Measurements from ENCODE around the gene OR1F1.
"Not testable (repeated sequence)": the region's sequence is repeated elsewhere in the genome, so short reads cannot be mapped to it uniquely, and the experiment has no call there.

The OR1F1 gene

GRCh38 chr16:3198334-3199072, 10.5 kb downstream of the OR1F1 start:
- DNase-seq (ENCODE audit: low read depth) = no peak

DNA sequence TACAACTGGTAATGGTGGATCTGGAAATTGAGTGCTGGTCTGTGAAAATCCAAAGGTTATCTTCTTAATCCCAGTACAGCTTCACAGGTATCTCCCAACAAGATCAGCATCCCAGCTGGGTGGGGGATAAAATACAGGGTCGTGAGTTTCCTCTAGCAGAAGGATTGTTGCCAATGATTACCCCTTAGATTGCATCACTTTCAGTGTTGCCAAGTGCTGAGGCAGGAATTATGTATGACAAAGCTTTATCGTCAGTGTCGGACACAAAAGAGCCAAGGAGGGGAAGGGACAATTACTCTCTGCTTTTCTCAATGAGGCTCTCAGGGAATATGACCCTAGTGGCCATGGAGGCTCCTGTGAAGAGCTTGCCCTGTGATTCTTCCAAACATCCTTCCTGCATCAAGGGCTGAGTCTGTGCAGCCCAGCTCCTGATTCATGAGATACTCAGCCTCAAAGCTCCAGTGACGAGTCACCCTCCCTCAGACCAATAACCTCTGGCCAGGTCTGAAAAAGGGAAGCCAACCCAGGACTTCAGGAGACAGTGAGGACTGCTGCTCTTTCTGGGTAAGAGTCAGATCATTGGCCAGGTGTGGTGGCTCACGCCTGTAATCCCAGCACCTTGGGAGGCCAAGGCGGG, 15.0 kb downstream of the OR1F1 start:
- no peak for DNase-seq (ENCODE audit: low read depth)

- not testable (repeated sequence) for DNase-seq (ENCODE audit: low read depth)
Measured at GRCh38 chr16:3205939-3206338, 17.9 kb downstream of the OR1F1 start.

DNA sequence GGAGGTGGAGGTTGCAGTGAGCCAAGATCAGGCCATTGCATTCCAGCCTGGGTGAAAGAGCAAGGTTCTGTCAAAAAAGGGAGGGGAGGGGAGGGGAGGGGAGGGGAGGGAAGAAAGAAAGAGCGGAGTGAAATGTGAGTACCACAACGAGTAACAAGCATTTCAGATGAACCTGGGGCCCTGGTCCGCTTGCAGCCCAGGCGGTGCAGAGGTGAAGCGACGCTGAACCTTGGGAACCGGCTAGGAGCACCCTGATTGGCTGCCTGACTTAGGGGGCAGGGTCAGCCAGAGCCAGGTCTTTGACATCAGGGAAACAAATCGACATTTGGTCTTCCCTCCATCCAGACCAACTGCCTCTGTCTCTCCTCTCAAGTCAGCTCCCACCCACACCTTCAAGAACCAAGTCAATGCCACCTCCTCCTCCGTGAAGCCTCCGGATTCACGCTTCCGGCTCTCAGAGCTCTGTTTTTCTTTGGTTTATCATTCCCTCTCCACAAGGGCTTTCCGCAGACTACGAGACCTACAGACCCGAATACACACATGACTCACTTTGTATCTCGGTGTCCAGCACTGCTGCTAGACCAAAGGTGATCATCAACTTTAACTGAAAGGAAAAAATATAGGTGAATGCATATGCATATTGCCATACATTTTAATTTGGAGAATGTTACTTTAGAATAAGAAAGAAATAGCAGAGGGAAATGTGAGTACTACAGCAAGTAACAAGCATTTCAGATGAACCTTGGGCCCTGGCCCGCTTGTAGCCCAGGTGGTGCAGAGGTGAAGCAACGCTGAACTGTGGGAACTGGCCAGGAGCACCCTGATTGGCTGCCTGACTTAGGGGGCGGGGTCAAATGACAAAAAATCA, 19.3 kb downstream of the OR1F1 start:
- DNase-seq (ENCODE audit: low read depth) = no peak

GRCh38 chr16:3212006-3212405, 24.0 kb downstream of the OR1F1 start:
- DNase-seq (ENCODE audit: low read depth) = no peak

GRCh38 chr16:3212567-3212966, 24.6 kb downstream of the OR1F1 start:
- DNase-seq (ENCODE audit: low read depth) = no peak

- no peak for DNase-seq (ENCODE audit: low read depth)
Measured at GRCh38 chr16:3214904-3215600, 27.0 kb downstream of the OR1F1 start.

DNA sequence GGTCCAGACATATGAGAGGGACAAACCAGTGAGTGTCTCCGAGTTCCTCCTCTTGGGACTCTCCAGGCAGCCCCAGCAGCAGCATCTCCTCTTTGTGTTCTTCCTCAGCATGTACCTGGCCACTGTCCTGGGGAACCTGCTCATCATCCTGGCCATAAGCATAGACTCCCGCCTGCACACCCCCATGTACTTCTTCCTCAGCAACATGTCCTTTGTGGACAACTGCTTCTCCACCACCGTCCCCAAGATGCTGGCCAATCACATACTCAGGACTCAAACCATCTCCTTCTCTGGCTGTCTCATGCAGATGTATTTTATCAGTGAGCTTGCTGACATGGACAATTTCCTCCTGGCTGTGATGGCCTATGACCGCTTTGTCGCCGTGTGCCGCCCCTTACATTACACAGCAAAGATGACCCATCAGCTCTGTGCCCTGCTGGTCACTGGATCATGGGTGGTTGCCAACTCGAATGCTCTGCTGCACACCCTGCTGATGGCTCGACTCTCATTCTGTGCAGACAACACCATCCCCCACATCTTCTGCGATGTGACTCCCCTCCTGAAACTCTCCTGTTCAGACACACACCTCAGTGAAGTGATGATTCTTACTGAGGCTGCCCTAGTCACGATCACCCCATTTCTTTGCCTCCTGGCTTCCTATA, 27.7 kb downstream of the OR1F1 start:
- DNase-seq (ENCODE audit: low read depth) = no peak

GRCh38 chr16:3216263-3216640, 28.2 kb downstream of the OR1F1 start:
- DNase-seq (ENCODE audit: low read depth) = no peak

DNA sequence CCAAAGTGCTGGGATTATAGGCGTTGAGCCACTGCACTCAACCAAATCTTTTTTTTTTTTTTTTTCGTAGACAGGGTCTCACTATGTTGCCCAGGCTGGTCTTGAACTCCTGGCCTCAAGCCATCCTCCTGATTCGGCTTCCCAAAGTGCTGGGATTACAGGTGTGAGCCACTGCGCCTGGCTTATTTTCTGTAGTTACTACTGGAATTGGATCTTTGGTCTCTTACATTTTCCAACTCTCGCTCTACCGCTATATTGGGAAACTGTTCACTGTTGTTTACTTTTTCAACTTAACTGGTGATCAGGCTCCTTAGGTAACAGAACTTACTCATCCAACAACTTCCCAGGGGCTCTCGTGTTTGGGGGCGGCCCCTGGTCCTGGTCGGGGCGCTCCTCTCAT, 32.8 kb downstream of the OR1F1 start:
- no peak for DNase-seq (ENCODE audit: low read depth)

DNA sequence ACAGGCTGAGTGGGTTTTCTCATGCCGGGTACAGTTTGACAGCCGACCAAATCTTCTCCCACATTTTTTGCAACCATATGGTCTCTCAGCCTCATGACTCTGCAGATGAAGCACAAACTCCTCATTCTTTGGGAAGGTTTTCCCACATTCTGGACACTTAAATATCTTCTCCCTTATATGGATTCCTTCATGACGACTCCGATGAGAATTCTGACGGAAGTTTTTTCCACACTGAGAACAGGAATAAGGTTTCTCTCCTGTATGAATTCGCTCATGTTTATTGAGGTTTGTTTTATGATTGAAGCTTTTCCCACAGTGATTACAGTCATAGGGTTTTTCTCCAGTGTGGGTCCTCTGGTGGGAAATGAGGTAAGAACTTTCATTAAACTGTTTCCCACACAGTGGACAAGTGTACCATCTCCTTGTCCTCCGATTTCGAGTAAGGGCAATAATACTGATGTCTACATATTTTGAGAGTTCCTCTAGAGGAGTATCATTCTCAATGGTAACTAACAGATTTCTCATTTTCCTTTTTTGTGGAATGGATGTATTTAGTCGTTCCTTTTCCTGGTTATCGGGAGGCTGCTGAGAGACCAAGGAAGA, 36.0 kb downstream of the OR1F1 start:
- no peak for DNase-seq (ENCODE audit: low read depth)

DNA sequence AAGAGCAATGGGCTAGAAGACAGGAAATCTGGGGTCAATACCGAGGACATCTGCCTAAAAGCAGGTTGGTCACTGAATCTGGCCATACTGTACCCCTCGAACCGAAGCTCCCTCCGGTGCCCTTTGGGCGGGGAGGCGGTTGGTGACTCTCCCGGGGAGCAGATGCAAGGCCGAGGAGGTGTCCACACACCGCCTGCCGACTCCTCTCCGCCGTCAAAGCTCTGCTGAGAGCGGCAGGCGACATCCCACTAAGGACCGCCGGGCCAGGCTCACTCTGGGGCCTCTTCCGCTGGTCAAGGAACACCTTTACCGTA, 46.5 kb downstream of the OR1F1 start:
- DNase-seq (ENCODE audit: low read depth) = no peak

GRCh38 chr16:3234857-3235561, 47.0 kb downstream of the OR1F1 start, which contains the start of gene ZNF200:
Gene ZNF200, minus strand, starts transcription at chr16:3235158. Its CDS starts 1,403 bp downstream, at chr16:3233755.
- DNase-seq (ENCODE audit: low read depth) = peak; percentile 93

DNA sequence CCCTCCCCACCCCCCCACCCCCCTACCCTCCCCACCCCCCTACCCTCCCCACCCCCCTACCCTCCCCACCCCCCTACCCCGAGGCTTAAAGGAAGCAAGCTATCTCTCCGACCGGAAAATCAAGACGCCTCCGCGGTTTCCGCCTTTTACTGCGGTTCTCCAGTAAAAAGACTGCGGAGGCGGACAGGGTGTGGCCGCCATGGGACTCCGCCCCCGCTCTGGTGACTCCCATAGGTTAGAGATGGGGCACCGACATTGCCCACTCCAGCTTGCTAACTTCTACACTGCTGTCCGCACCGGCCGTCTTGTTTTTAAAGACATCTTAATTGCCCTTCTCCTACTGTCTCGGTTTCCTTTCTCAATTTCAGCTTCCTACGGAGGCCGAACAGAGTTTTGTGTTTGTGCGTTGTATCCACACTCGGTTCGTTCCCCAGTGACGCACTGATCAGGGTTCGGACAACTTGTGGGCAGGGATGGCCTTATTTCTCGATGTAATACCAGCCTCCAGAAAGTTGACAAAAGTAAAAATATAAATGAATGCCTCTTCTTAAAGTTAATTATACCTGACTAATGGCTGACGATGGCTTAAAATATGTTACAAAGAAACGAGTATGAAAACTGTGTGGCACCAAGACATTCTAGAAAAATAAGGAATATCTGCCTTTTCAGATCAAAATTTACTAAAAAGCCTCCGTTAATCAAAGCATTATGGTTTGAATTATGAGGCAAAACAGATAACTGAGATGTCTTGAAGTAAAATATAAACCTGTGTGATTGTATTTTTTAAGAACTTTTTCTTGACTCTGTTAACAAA, 48.1 kb downstream of the OR1F1 start:
- DNase-seq (ENCODE audit: low read depth) = no peak

DNA sequence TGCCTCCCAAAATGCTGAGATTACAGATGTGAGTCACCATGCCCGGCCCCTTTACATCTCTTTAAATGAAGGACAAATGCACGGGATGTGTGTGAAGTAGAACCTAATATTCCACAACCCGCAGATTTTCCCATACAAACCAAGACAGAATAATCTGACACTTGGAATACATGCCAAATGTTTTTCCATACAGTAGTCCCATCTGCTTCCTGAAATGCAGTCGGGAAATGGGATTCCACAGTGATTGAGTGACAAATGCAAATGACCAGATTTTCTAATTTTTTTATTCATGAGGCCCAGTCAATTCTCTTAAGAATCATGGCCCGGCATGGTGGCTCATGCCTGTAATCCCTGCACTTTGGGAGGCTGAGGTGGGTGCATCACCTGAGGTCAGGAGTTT, 53.8 kb downstream of the OR1F1 start:
- DNase-seq (ENCODE audit: low read depth) = no peak

DNA sequence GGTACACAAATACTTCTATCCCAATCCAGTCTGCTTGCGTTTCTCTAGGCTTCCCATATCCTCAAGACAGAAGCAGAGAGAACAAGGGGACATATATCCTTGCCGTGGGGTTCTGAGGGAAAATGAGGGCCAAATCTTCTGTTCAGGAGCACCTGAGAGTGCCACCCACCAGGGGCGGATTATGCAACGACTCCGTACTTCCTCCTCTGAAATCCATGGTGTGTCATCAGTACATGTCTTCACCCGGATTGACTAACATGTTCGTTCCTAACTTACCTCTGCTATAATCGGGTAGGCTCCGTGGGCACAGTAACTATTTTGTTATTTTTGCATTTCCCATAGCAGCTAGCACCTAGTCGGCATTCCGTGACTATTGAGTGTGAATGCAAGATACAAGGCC, 54.7 kb downstream of the OR1F1 start:
- no peak for DNase-seq (ENCODE audit: low read depth)

GRCh38 chr16:3243882-3244281, 55.9 kb downstream of the OR1F1 start:
- no peak for DNase-seq (ENCODE audit: low read depth)

- no peak for DNase-seq (ENCODE audit: low read depth)
Measured at GRCh38 chr16:3246002-3246401, 58.0 kb downstream of the OR1F1 start.

DNA sequence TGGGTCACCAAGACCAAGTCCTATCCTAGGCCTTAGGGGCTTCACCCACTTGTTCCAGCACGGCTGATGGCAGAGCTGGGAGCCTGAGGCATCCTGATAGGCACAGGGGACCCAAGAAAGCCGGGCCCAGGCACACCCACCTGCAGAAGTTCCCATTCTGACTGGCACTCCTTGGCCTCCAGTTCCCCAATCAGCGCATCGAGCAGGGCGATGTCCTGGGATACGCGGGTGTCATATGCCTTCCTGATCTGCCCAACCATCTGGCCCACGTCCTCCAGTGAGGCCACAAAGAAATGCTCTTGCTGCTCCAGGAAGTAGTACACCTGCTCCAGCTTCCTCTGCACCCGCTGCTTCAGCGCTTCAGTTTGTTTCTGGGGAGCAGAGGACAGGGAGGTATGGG, 58.9 kb downstream of the OR1F1 start:
- DNase-seq (ENCODE audit: low read depth) = no peak

- DNase-seq (ENCODE audit: low read depth) = no peak
Measured at GRCh38 chr16:3248596-3248995, 60.6 kb downstream of the OR1F1 start.

All from fibroblast of the conjunctiva (primary cell).